Measurements from ENCODE around the gene PLAGL1. TPM values are rescaled to one million over a fixed set of nuclear protein-coding genes. Genes with fewer than 3 reads are reported as not detected.
A peak's percentile ranks its signal among the peaks of the same experiment; 100 is the strongest.
"Not testable (repeated sequence)": the region's sequence is repeated elsewhere in the genome, so short reads cannot be mapped to it uniquely, and the experiment has no call there.

PLAGL1 gene
- 6.1 TPM for total RNA-seq

- FAIRE-seq (no peak), DNase-seq (ENCODE audit: low spot score in 2 of 2) (peak; percentile 39 to 47)
Measured at GRCh38 chr6:144008120-144008811, at the start of gene PLAGL1. TSS of gene PLAGL1 (minus strand) at chr6:144008259. CDS start at chr6:143948136, 60,123 bp downstream.

DNA sequence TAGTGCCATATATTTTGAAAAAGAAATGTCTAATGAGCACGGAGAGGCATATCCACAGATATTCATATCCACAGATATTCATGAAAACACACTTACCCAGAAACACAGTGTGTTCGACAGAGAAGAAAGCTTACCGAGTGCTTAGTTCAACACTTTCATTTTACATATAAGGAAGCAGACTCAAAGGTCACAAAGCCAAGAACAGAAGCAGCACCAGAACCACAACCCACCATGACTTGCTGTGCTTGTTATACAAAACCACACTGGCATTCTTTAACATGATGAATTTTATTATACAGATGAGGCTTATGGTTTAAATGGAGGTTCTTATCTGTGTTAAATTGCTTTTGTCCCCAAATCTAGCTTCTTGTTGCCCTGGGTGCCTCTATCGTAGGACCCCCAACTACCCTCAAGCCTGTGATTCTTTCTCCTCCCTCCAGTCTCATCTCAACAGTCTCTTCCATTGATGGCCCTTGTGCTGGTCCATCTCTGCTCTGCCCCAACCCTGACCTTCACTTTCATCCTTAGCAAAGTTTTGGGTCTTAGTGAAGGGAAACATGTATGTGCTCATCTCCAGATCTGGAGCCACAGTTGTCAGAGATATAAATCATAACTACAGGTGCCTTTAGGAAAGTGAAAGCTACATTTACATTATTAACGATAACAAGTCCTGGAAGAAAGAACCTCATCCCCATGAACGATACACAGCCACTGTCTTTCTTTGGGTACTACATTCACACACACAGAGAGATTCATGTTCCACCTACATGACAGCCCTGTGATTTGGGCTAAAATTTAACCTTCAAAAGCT lies 47.3 kb upstream of the PLAGL1 start:
- DNase-seq (ENCODE audit: low spot score in 2 of 2) (no peak), FAIRE-seq (no peak)

GRCh38 chr6:144053601-144054000 lies 45.5 kb upstream of the PLAGL1 start:
- FAIRE-seq = no peak
- DNase-seq (ENCODE audit: low spot score in 2 of 2) = no peak

- FAIRE-seq (no peak), DNase-seq (ENCODE audit: low spot score in 2 of 2) (no peak)
Measured at GRCh38 chr6:144052488-144052887, 44.4 kb upstream of the PLAGL1 start.

GRCh38 chr6:144049386-144049785 lies 41.3 kb upstream of the PLAGL1 start:
- DNase-seq (ENCODE audit: low spot score in 2 of 2) = no peak
- no peak for FAIRE-seq

DNA sequence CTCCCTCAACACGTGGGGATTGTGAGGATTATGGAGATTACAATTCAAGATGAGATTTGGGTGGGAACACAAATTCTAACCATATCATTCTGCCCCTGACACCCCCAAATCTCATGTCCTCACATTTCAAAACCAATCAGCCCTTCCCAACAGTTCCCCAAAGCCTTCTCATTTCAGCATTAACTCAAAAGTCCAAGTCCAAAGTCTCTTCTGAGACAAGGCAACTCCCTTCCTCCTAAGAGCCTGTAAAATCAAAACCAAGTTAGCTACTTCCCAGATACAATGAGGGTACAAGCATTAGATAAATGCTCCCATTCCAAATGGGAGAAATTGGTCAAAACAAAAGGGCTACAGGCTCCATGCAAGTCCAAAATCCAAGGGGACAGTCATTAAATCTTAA lies 39.6 kb upstream of the PLAGL1 start:
- FAIRE-seq (no peak), DNase-seq (ENCODE audit: low spot score in 2 of 2) (no peak)

GRCh38 chr6:144046672-144047071 lies 38.6 kb upstream of the PLAGL1 start:
- not testable (repeated sequence) for DNase-seq (ENCODE audit: low spot score in 2 of 2); FAIRE-seq

GRCh38 chr6:144044989-144045388 lies 36.9 kb upstream of the PLAGL1 start:
- DNase-seq (ENCODE audit: low spot score in 2 of 2); FAIRE-seq: not testable (repeated sequence)

GRCh38 chr6:144036835-144037195 lies 28.8 kb upstream of the PLAGL1 start:
- FAIRE-seq (no peak), DNase-seq (ENCODE audit: low spot score in 2 of 2) (no peak)

GRCh38 chr6:144036064-144036834 lies 28.2 kb upstream of the PLAGL1 start:
- FAIRE-seq (no peak), DNase-seq (ENCODE audit: low spot score in 2 of 2) (no peak)

DNA sequence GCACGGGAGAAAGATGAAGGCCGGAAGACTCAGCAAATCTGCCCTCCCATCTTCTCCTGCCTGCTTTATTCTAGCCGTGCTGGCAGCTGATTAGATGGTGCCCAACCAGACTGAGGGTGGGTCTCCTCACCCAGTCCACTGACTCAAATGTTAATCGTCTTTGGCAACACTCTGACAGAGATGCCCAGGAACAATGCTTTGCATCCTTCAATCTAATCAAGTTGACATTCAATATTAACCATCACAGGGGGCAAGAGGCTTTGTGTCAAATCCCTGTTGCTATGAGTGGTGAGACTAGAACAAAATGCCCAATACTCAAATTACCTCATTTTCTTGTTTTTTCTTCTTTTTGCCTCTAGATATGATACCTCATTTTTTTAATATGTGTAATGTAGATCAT lies 27.4 kb upstream of the PLAGL1 start:
- FAIRE-seq (no peak), DNase-seq (ENCODE audit: low spot score in 2 of 2) (no peak)

GRCh38 chr6:144033816-144034735 lies 26.0 kb upstream of the PLAGL1 start:
- DNase-seq (ENCODE audit: low spot score in 2 of 2) (no peak), FAIRE-seq (no peak)

- DNase-seq (ENCODE audit: low spot score in 2 of 2) (no peak), FAIRE-seq (no peak)
Measured at GRCh38 chr6:144029452-144029851, 21.4 kb upstream of the PLAGL1 start.

DNA sequence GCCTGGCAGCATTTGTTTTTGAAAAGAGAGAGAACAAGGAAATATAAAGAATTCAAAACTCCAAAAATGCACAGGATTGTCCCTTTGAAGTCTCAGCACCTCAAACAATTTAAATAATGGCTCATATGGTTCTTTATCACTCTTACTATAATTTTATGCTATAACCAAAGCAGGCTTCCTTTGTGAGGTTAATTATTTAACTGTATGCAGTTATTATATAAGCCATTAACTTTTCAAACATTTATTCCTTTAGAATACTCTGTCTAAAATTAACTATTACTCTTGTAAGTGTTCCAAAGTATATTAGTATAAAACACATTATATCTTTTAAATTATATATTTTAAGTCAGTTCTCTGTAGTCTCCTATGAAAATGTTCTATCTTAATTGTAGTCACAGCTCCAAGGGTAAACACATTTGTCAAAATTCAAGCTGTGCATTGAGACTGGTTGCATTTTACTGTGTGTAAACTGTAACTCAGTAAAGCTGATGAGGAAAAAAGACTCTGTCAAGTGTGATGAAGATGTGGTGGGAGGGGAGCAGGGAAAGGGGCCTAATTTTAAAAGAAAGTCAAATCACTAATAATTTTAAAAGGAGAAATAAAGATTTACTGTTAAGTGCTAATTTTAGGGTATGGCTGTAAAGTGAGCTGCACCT lies 20.0 kb upstream of the PLAGL1 start:
- FAIRE-seq (no peak), DNase-seq (ENCODE audit: low spot score in 2 of 2) (no peak)

- no peak for DNase-seq (ENCODE audit: low spot score in 2 of 2)
Measured at GRCh38 chr6:144023216-144023615, 15.2 kb upstream of the PLAGL1 start.

GRCh38 chr6:144019929-144020328 lies 11.9 kb upstream of the PLAGL1 start:
- FAIRE-seq (no peak), DNase-seq (ENCODE audit: low spot score in 2 of 2) (no peak)

More at GRCh38 chr6:144023216-144023615, 15.2 kb upstream of the PLAGL1 start:
- FAIRE-seq = no peak

- no peak for DNase-seq (ENCODE audit: low spot score in 2 of 2)
- FAIRE-seq = no peak
Measured at GRCh38 chr6:144017166-144018094, 9.4 kb upstream of the PLAGL1 start.

GRCh38 chr6:144013486-144013909 lies 5.4 kb upstream of the PLAGL1 start:
- DNase-seq (ENCODE audit: low spot score in 2 of 2) (peak; percentile 26 to 52), FAIRE-seq (no peak)

All from frontal cortex (tissue), 4 donors.